Left lobe of liver (tissue), 2 donors: ENCODE measurements around the gene KANK2. TPM values are rescaled to one million over a fixed set of nuclear protein-coding genes. Genes with fewer than 3 reads are reported as not detected.
A peak's percentile ranks its signal among the peaks of the same experiment; 100 is the strongest.
"Not testable (repeated sequence)": the region's sequence is repeated elsewhere in the genome, so short reads cannot be mapped to it uniquely, and the experiment has no call there.

Source experiments
- ATAC-seq: fragments of 200-7000 bp; cut with Tn5 transposase; one replicate; pipeline ENCODE4 v1.9.1; 2020; ENCODE audit warnings: mild to moderate bottlenecking, moderate library complexity
- DNase-seq: peaks from one replicate; pipeline ENCODE4 v3.0.0-alpha.2; 2020; ENCODE audit warnings: low spot score
- total RNA-seq: library from RNA; stranded (reverse); gene quantifications from one replicate; pipeline ENCODE4 v1.2.1, GENCODE V29; 2021
- donor health status: DM: no; HTN: no; CAD: no; lungs with moderate emphysema.
- donor health status: DM: no; HTN: yes; CAD: no.

KANK2 gene
- total RNA-seq, 1 donor from 2014 or later, result 61.1 TPM

DNA sequence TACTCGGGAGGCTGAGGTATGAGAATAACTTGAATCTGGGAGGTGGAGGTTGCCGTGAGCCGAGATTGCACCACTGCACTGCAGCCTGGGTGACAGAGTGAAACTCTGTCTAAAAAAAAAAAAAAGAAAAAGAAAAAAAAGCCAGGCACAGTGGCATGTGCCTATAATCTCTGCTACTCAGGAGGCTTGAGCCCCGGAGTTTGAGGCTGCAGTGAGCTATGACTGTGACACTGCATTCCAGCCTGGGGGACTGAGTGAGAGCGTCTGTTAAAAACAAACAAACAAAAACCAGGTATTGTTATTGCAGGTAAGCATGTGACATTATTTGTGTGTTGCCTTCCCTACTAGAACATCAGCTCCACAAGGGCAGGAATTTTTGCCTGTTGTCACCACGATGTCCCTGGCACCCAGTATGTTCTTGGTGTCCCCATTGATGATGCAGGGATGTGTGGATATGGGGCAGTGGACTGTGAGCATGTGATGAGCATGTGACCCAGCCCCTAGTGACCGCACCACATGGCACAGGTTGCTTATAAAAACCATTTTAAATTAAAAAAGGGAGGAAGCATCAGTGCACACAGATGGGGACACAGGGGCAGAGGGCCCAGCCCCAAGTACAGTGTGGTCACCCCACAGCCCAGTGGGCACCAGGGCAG is 1.6 kb upstream of the KANK2 start:
- no peak for DNase-seq
- no peak for ATAC-seq

DNA sequence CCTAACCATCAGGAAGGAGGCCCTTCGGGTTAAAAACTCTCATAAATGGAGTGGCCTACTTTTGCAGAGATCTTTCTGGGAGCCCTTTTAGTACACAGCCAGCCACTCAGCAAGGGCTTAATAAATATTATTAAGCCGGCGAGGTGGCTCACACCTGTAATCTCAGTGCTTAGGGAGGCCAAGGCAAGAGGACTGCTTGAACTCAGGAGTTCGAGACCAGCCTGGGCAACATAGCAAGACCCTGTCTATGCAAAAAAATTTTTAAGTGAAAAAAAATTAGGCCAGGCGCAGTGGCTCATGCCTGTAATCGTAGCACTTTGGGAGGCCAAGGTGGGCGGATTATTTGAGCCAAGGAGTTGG is 810 bp upstream of the KANK2 start:
- no peak for ATAC-seq
- no peak for DNase-seq

DNA sequence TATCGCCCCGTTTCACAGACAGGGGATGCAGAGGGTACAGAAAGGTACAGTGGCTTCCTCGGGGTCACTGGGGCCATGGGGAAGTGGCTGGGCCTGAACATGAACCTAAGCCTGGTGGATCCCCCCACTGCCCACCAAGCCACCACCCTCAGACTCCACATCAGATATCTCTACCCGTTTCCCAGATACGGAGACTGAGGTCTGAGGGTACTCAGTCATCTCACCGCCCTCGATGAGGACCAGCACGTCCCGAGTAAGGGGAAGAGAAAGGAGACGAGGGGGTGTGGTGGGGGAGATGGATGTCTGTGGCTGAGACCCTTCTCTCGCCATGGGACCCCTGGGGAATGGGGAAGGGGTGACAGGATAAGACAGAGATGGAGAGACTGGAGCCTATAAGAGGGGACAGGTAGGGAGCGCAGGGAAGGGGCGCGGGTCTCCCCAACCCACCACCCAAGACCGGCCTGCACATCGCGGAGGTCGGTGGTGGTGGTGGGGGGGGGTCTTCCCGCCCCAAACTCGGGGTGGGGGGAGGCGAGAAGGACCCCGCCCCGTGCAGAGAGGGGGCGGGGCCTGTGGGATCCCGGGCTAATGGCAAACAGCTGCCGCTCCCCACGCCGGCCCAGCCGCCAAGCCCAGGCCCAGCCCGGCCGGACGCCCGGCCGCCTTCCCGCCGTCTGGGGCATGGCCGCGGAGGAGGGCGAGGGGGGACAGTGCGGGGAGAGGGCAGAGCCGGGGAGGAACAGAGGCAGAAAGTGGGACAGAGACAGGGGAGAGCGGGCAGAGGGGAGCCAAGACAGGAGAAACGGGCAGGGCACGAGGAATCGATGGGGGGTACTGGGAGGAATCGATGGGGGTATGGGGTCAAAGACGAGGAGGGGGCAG is 698 bp downstream of the KANK2 start:
- peak; percentile 37 for ATAC-seq

DNA sequence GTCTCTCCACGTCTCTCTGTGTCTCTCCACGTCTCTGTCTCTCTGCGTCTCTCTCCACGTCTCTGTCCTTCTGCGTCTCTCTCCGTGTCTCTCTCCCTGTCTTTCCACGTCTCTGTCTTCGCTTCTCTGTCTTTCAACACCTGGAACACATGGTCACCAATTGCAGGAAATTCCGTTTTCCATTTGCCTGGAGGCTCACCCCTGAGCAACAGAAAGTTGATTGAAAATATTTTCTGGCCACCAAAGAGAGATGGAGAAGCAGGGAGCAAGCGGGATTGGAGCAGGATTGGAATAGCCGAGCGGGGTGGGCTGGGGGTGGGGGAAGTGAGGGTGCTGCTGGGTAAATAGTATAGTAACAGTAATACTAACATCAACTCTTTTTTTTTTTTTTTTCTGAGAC is 1.7 kb downstream of the KANK2 start:
- ATAC-seq (no peak), DNase-seq (no peak)

More for the DNA sequence above, 698 bp downstream of the KANK2 start:
- peak; percentile 63 for DNase-seq

DNA sequence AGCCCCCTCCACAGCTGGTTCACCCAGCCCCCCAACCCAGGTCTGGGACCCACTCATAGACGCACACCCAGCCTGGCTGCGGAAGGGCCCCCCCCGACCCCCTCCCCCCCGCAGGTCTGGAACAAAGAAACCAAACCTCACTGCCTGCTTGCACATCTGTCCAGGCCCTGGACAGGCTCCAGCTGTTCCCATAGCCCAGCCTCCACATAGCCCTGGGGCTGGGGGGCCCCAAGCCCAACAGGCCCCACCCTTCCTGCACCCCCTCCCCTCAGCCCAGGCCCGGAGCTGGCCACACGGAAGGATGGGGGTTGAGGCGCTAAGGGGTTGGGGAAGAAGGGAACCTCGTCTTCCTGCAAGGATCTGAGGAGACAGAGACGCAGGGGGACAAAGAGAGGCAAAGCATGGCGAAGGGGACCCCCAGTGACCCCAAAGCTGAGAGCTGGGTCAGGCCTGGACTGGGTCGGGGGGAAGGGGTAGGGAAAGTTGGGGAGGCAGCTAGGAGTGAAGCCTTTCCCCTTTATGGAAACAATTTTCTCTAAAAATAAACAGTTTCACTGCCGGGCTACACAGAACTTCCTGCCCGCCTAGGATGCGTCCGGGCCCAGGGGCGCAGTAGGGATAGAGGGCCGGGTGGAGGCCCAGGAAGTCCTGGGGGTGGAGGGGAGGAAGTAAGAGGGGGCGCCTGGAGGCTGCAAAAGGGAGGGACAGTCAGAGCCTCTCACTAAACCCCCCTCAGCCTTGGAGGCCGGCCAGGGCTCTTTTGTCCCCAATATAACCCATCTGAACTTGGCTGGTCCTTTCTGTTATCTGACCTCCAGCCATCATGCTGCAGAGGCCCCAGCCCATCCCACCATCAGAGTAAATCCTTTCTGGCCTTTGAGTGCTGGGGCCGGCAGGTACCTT is 2.4 kb downstream of the KANK2 start:
- ATAC-seq, result no peak

DNA sequence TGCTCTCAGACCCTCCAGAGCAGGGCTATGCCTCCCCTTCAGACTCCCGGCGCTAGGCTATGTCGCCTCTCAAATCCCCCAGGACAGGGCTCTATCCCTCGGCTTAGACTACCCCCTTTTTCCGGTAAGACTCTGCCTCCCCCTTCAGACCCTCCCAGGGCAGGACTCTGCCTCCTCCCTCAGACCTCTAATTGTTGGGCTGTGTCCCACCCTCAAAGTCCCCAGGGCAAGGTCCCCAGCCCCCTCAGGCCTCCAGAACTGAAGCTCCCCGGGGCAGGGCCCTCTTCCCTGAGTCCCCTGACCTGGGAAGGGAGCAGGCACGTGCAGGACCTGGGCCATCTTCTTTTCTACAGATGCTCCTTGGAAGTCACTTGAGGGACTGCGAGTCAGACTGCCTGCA is 3.2 kb downstream of the KANK2 start:
- no peak for ATAC-seq
- no peak for DNase-seq

More for the DNA sequence above, 2.4 kb downstream of the KANK2 start:
- no peak for DNase-seq

DNA sequence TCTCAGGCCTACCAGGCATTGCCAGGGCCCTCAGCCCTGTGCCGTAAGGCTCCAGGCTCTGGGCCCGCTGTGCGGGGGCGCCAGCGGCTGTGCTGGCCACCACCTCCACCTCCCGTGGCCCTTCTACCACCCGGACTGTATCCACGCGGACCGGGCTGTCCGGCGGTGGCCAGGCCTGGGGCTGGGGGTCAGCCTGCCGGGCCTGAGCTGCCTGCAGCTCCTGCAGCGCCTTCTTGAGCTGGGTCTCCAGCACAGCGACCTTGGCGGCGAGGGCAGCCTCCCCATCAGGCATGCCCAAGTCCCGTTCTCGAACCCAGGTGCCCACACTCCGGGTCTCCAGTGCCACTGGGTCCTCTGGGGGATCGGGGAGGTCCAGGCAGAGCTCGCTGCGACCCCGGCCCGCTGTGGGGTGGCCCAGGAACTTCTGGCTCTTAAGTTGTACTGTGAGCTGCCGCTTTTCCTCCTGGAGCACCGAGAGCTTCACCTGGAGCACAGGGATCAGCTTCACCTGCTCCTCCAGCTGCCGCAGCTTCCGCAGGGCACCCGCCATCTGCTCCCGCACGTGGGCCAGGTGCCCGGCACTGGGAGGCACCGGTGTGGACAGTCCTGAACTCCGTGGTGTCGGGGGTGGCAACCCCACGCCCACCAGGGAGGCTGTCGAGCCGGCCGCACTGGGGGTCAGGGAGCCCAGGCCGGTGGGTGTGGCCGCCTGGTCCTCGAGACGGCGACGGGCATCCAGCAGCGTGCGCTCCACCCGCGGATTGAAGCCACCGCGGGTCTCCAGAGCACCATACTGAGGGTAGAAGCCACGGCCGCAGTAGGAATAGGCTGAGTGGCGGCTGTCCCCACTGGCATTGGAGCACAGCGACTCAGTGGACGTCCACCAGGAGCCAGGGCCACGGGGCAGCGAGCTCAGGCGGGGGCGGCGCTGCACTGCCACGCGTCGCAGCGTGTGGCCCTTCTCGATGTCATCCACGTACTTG is 4.1 kb downstream of the KANK2 start:
- DNase-seq, result no peak
- no peak for ATAC-seq

DNA sequence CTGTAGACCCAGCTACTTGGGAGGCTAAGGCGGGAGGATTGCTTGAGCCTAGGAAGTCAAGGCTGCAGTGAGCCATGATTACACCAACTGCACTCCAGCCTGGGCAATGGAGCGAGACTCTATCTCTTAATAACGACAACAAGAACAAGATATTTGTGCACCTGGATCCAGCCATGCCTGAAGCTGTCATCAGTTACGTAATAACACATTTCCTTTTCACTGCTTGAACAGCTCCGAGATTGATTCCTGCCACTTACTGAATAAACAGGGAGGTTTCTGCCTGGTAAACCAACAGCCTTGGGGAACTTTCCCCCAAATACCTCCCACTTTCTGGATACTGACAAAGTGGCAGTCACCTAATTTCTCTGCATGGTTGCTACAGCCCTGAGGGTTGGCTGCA is 5.4 kb downstream of the KANK2 start:
- no peak for DNase-seq
- no peak for ATAC-seq

DNA sequence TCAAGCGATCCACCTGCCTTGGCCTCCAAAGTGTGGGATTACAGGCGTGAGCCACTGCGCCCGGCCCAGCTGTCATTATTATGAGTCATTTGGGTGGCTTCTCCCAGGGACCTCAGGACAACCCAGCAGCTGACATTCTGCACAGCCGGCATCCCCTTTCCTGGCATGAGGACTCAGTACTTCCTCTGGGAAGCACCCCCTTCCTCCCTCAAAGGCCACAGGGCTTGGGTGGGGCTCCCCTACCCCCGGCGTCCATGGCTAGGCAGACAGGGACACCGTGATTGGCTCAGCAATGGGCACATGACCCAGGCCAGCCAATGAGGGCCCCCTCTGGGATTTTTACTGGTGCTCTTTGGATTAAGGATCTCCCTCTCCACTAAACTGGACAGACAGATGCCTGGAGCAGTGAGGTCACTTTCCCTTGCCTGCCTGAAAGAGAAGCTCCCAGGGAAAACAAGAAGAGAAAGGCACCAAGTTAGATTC is 6.0 kb downstream of the KANK2 start:
- ATAC-seq, result peak; percentile 34
- DNase-seq, result no peak

DNA sequence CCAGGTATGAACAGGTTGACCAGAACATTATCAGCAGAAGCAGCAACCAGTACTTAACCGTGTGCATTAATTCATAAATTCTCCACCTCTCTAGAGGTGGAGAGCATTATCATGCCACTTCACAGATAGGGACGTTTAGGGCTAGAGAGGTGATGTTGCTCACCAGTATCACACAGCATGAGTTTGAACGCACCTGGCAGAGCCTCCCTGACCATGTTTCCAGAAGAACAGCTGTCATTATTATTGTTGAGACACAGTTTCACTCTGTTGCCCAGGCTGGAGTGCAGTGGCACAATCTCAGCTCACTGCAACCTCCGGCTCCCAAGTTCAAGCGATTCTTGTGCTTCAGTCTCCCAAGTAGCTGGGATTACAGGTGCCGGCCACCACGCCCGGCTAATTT is 6.8 kb downstream of the KANK2 start:
- no peak for DNase-seq
- ATAC-seq, result no peak

DNA sequence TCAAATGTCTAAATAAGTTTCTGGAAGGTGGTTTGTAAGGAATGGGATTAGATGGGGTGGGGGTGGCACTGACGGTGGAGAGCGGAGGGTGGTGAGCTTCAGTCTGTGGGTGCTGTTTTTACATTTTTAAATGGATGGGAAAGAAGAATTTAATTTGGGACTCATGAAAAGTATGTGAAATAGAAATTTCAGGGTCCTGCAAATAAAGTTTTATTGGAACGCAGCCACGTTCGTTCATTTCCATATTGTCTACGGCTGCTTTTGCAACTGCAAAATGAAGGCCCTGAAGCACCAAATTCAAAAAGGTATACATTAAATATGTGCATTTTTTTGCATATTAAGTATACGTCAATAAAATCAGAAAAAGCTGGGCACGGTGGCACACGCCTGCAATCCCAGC is 9.9 kb downstream of the KANK2 start:
- no peak for ATAC-seq
- no peak for DNase-seq

DNA sequence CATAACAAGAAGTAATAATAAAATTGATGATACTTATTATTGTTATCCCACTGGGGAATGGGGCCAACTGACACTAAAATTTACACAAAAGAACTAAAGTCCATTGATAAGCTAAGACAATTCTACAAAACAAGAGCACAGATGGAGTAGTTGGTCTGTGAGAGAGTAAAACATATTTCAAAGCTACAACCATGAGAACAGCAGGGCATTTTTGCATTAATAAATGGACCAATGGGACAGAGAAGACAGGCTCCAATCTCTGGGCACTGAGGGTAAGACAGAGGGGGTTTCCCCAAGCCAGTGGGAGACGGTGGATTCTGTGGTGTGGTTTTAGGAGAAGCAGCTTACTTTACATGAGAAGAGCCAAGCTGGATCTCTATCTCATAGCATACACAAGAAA is 14.4 kb downstream of the KANK2 start:
- ATAC-seq, result no peak

DNA sequence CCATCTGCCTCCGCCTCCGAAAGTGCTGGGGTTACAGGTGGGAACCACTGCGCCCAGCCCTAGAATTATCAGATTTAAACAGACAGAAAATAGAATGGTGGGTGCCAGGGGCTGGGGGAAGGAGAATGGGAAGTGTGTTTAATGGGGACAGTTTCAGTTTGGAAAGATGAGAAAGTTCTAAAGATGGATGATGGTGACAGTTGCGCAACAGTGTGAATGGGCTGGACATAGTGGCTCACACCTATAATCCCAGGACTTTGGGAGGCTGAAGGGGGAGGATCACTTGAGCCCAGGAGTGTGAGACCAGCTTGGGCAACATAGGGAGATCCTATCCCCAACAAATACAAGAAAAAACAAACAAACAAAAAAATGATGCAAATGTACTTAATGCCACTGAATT is 15.9 kb downstream of the KANK2 start:
- DNase-seq (no peak), ATAC-seq (no peak)

More for the DNA sequence above, 14.4 kb downstream of the KANK2 start:
- DNase-seq, result no peak

DNA sequence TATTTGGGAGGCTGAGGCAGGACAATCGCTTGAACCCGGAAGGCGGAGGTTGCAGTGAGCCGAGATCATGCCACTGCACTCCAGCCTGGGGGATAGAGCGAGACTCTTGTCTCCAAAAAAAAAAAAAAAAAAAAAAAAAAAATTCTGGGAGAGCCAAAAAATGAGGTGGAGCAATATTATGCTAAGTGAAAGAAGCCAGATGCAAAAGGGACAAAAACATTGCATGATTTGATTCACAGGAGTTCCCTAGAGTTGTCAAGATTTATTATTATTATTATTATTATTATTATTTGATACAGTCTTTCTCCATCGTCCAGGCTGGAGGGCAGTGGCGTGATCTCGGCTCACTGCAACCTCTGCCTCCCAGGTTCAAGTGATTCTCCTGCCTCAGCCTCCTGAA is 16.4 kb downstream of the KANK2 start:
- DNase-seq, ATAC-seq: not testable (repeated sequence)

DNA sequence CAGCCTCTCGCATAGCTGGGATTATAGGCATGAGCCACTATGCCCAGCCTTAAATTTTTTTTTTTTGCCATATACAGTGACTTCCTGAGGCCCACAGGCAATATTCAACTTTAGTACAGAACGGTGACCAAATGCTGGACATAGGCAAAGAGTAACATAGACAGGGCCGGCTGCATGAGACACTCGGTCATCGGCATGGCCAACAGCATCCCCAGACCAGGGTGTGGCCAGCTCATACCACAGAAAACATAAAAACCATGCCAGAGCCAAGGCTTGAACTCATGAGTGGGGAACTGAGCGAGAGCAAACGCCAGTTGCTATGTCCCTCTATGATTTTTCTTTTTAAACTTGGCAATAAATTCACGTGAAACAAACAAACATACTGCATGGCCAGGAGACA is 17.0 kb downstream of the KANK2 start:
- ATAC-seq (no peak), DNase-seq (no peak)

DNA sequence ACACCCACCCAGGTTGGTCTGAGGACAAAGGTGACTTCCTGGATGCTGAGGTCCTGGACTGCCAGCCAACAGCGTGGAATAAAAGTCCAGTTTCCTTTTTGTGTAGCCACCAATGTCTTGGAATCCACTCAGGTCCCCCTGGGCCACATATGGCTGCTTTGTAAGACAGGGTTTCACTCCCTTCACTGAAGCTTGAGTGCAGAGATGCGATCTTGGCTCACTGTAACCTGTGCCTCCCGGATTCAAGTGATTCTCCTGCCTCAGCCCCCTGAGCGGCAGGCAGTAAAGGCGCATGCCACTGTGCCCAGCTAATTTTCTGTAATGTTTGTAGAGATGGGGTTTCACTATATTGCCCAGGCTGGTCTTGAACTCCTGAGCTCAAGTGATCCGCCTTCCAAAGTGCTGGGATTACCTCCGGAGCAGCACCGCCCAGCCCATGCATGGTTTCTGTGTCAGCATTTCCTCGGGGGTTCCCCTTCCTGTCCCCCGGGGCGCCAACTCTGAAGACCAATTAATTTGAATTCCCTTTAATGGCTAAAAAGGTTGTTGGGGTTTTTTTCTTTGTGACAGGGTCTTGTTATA is 17.5 kb downstream of the KANK2 start:
- peak; percentile 29 for ATAC-seq
- DNase-seq, result no peak

DNA sequence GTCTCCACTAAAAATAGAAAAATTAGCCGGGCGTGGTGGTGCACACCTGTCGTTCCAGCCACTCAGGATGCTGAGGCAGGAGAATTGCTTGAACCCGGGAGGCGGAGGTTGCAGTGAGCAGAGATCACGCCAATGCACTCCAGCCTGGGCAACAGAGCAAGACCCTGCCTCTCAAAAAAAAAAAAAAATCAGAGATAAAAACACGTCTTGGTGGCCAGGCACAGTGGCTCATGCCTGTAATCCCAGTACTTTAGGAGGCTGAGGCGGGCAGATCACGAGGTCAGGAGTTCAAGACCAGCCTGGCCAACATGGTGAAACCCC is 18.2 kb downstream of the KANK2 start:
- DNase-seq, ATAC-seq: not testable (repeated sequence)

DNA sequence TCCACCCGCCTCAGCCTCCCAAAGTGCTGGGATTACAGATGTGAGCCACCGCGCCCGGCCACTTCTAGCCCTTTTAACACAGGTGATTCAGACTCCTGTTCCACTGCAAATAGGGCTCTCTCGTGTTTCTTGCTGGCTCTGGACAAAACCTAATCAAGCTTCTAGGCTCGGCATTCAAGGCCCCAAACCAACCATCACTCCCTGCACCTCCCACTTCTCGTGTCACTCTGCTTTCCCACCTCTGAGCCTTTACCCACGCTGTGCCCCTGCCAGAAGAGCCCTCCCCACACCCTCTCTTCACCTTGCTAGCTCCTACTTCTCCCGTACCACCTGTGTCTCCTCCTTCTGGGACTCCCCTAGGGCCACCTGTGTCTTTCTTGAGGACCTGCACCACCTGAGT is 19.8 kb downstream of the KANK2 start:
- ATAC-seq (no peak), DNase-seq (no peak)

DNA sequence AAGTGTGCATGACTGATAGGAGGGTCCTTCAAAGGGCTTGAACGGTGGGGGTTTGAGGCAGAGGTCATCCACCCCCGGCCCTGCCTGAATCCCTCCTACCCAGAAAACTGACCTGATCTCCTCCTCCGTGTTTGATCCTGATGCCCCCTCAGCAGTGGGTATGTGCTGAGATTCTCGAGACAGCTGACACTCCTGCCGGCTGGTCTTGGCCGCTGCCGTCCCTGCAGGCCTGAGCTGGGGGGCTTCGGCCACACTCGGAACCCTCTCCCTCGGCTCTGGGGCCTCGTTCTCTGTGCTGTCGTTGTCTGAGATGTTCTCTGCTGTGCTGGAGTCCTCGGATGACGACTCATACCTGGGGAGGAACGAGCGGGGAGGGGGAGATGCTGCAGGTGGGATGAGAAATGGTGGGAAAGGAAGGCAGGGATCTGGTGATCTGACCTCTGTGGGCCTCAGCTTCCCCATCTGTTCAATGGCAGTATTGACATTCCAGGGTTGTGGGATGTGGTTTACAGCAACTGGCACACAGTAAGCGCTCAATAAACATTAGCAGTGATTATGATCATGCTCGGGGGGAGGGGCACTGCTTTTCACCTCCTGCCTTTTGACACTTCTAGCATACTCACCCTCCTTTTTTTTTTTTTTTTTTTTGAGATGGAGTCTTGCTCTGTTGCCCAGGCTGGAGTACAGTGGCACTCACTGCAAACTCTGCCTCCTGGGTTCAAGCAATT is 20.7 kb downstream of the KANK2 start:
- DNase-seq (no peak), ATAC-seq (no peak)
